Body of pancreas (tissue), 4 donors: ENCODE results near the gene GRIP2.

Experiments
- CTCF ChIP-seq, 7 experiments: fragments of 450-650 bp in 4 of 7; fragments of 200-600 bp in 3 of 7; sonication (generic) in 3 of 7; IDR thresholded peaks; one replicate each; pipeline ENCODE4 v1.5.1; 2016 to 2019; ENCODE audit warnings: antibody characterized with exemption in 7 of 7
- POLR2A ChIP-seq, 3 donors: fragments of 450-650 bp; IDR thresholded peaks; one replicate each; pipeline ENCODE4 v1.6.1; 2016; ENCODE audit warnings: antibody characterized with exemption in 3 of 3, mild to moderate bottlenecking in 2 of 3

- TF ChIP-seq CTCF (IDR thresholded peaks at IDR 0.05) (no peak), POLR2A (IDR thresholded peaks at IDR 0.05) (no peak)
These were observed 23.3 kb downstream of the GRIP2 start for GRCh38 chr3:14516738-14517345.
